H1 (cell line): ENCODE measurements around the gene TMEM59L.

Experiments used
- CTCF ChIP-seq, 3 experiments: IDR thresholded peaks; 1 replicate in 2 of 3; 2 replicates in 1 of 3; pipeline versions ENCODE4 v1.5.1 to v1.6.1; 2011; ENCODE audit warnings: low read length in 3 of 3, mild to moderate bottlenecking in 3 of 3, inconsistent platforms in 2 of 3, low read depth in 1 of 3, moderate library complexity in 1 of 3; ENCODE audit not compliant: insufficient read depth in 1 of 3; ENCODE audit errors: control extremely low read depth in 1 of 3
- EZH2 ChIP-seq: fragments of 200-600 bp; sonication (generic); IDR thresholded peaks from 2 replicates; pipeline ENCODE4 v1.7.1; 2012; ENCODE audit warnings: low read depth, mild to moderate bottlenecking, moderate library complexity, low read length, inconsistent platforms; ENCODE audit not compliant: severe bottlenecking

GRCh38 chr19:18637673-18638630, 25.3 kb downstream of the TMEM59L start:
- no peak for TF ChIP-seq CTCF (IDR thresholded peaks at IDR 0.05; ENCODE audit: control extremely low read depth in 1 of 3, insufficient read depth in 1 of 3, low read depth in 1 of 3, low read length in 3 of 3)
- no peak for TF ChIP-seq EZH2
